Hair follicular keratinocyte (primary cell): ENCODE measurements around the gene SAGE1. TPM values are rescaled to one million over a fixed set of nuclear protein-coding genes. Genes with fewer than 3 reads are reported as not detected.

ENCODE experiments used
- total RNA-seq: library from RNA; depleted of rRNA; stranded (reverse); fragments of >200 nt; gene quantifications from 2 replicates; pipeline ENCODE4 v1.2.3, GENCODE V29; 2015

Gene SAGE1, protein sequence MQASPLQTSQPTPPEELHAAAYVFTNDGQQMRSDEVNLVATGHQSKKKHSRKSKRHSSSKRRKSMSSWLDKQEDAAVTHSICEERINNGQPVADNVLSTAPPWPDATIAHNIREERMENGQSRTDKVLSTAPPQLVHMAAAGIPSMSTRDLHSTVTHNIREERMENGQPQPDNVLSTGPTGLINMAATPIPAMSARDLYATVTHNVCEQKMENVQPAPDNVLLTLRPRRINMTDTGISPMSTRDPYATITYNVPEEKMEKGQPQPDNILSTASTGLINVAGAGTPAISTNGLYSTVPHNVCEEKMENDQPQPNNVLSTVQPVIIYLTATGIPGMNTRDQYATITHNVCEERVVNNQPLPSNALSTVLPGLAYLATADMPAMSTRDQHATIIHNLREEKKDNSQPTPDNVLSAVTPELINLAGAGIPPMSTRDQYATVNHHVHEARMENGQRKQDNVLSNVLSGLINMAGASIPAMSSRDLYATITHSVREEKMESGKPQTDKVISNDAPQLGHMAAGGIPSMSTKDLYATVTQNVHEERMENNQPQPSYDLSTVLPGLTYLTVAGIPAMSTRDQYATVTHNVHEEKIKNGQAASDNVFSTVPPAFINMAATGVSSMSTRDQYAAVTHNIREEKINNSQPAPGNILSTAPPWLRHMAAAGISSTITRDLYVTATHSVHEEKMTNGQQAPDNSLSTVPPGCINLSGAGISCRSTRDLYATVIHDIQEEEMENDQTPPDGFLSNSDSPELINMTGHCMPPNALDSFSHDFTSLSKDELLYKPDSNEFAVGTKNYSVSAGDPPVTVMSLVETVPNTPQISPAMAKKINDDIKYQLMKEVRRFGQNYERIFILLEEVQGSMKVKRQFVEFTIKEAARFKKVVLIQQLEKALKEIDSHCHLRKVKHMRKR
- not detected in 2 replicates for total RNA-seq

DNA sequence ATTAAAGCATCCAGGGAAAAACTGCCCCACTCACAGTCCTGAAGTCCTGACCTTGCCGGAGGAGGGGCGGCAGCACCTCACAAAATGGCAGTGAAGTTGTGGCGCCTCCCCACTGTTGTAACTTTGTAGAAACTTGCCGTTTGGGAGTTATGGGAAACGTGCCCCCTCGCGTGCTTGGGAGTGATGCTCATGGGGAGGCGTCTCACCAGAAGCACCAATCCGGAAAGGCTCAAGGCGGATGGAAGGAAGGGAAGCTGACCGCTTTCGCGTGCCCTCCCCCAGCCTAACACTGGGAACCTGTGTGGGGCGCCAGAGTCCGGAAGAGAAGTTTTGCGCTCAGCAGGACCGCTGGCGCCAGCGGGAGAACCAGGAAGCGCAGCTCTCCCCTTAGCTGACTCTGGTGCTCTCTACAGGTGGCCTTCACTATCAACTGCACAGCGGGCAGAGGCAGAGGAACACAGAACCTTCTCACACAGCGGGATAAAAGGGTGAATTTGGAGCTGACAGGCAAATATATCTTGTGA, at the start of gene SAGE1, which contains the start of gene CT45A10:
TSS of gene SAGE1 (plus strand) at position 423 of the 524 bp plus-strand sequence. CDS start 2,527 bp downstream, outside the sequence.
TSS of gene CT45A10 (minus strand) at position 151 of the 524 bp plus-strand sequence. CDS start 8,100 bp downstream, outside the sequence.

DNA sequence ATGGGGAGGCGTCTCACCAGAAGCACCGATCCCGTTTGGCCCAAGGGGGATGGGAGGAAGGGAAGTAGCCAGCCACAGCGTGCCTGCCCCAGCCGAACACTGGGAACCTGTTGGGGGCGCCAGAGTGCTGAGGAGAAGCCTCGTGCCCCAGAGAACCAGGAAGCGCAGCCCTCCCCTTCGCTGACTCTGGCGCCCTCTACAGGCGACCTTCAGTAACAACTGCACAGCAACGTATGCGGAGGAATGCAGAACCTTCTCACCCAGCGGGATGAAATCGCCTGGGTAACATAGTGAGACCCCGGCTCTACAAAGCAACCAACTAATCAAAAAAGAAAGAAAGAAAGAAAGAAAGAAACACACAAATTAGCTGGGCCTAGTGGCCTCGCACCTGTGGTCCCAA, 39.1 kb upstream of the SAGE1 start, which contains the start of gene CT45A8:
TSS of gene CT45A8 (minus strand) at position 101 of the 400 bp plus-strand sequence. CDS start 3,755 bp downstream, outside the sequence.

DNA sequence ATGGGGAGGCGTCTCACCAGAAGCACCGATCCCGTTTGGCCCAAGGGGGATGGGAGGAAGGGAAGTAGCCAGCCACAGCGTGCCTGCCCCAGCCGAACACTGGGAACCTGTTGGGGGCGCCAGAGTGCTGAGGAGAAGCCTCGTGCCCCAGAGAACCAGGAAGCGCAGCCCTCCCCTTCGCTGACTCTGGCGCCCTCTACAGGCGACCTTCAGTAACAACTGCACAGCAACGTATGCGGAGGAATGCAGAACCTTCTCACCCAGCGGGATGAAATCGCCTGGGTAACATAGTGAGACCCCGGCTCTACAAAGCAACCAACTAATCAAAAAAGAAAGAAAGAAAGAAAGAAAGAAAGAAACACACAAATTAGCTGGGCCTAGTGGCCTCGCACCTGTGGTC, 21.8 kb upstream of the SAGE1 start, which contains the start of gene CT45A9:
TSS of gene CT45A9 (minus strand) at position 101 of the 400 bp plus-strand sequence. CDS start 3,751 bp downstream, outside the sequence.

Other genes starting within 250 kb of the SAGE1 start
- not detected in 2 replicates for gene CT45A1, start 180.1 kb upstream of the SAGE1 start, total RNA-seq
- not detected in 2 replicates for gene CT45A3, start 125.5 kb upstream of the SAGE1 start, total RNA-seq
- gene CT45A5, start 108.2 kb upstream of the SAGE1 start, total RNA-seq = not detected in 2 replicates
- gene CT45A6, start 90.9 kb upstream of the SAGE1 start, total RNA-seq = not detected in 2 replicates
- not detected in 2 replicates for gene CT45A2, start 73.7 kb upstream of the SAGE1 start, total RNA-seq
- not detected in 2 replicates for gene CT45A7, start 56.4 kb upstream of the SAGE1 start, total RNA-seq
- not detected in 2 replicates for gene CT45A8, start 39.2 kb upstream of the SAGE1 start, total RNA-seq
- gene CT45A9, start 21.9 kb upstream of the SAGE1 start, total RNA-seq = not detected in 2 replicates
- not detected in 2 replicates for gene CT45A10, start 272 bp upstream of the SAGE1 start, total RNA-seq
- gene MMGT1, start 80.3 kb downstream of the SAGE1 start, total RNA-seq = 16.9 and 18.8 TPM in 2 replicates
- gene SLC9A6, start 91.7 kb downstream of the SAGE1 start, total RNA-seq = 10.2 and 11.5 TPM in 2 replicates